Astrocyte (in vitro differentiated cells and primary cell): Measurements from ENCODE around the gene CERT1. TPM values are rescaled to one million over a fixed set of nuclear protein-coding genes. Genes with fewer than 3 reads are reported as not detected.

ENCODE experiments used
- DNase-seq: peaks from one replicate; pipeline ENCODE4 v3.0.0-alpha.2; 2010; ENCODE audit warnings: low read depth
- FAIRE-seq: peaks from 2 replicates; lab custom pipeline; 2011; peaks lifted over from hg19 to GRCh38; lab: Jason Lieb, UNC
- H2AFZ ChIP-seq: 2 replicates; pipeline ENCODE4 v1.6.0; 2012; ENCODE audit warnings: low read depth, low read length, inconsistent platforms
- H3K27ac ChIP-seq: 2 replicates; pipeline ENCODE4 v1.5.1; 2011; ENCODE audit warnings: low read depth, low read length, inconsistent platforms
- H3K27me3 ChIP-seq: 2 replicates; pipeline ENCODE4 v1.6.0; 2011; ENCODE audit warnings: low read length, inconsistent platforms; ENCODE audit not compliant: insufficient read depth
- H3K36me3 ChIP-seq: 2 replicates; pipeline ENCODE4 v1.5.1; 2011; ENCODE audit warnings: low read length, inconsistent platforms; ENCODE audit not compliant: insufficient read depth
- H3K4me1 ChIP-seq: 2 replicates; pipeline ENCODE4 v1.5.1; 2011; ENCODE audit warnings: low read length, inconsistent platforms; ENCODE audit not compliant: insufficient read depth
- H3K4me2 ChIP-seq: 2 replicates; pipeline ENCODE4 v1.6.0; 2012; ENCODE audit warnings: low read length, inconsistent platforms
- H3K4me3 ChIP-seq: 2 replicates; pipeline ENCODE4 v1.5.1; 2011; ENCODE audit warnings: low read depth, mild to moderate bottlenecking, low read length, inconsistent platforms; ENCODE audit not compliant: insufficient read depth
- H3K79me2 ChIP-seq: 2 replicates; pipeline ENCODE4 v1.6.0; 2012; ENCODE audit warnings: mild to moderate bottlenecking, low read length, inconsistent platforms; ENCODE audit not compliant: insufficient read depth
- H3K9ac ChIP-seq: 2 replicates; pipeline ENCODE4 v1.6.0; 2012; ENCODE audit warnings: mild to moderate bottlenecking, low read length, inconsistent platforms
- H3K9me3 ChIP-seq: 2 replicates; pipeline ENCODE4 v1.5.1; 2012; ENCODE audit warnings: low read depth, mild to moderate bottlenecking, low read length, inconsistent platforms; ENCODE audit not compliant: insufficient read depth
- H4K20me1 ChIP-seq: 2 replicates; pipeline ENCODE4 v1.6.0; 2012; ENCODE audit warnings: low read length, inconsistent platforms; ENCODE audit not compliant: insufficient read depth
- H3K27ac Mint-ChIP-seq: one replicate; pipeline ENCODE4 v1.8.0; 2021; ENCODE audit warnings: mild to moderate bottlenecking, mixed read lengths; ENCODE audit not compliant: unreplicated experiment
- H3K27me3 Mint-ChIP-seq: one replicate; pipeline ENCODE4 v1.8.0; 2021; ENCODE audit warnings: low read depth, mixed read lengths; ENCODE audit not compliant: unreplicated experiment
- H3K36me3 Mint-ChIP-seq: one replicate; pipeline ENCODE4 v1.8.0; 2021; ENCODE audit warnings: low read depth, mixed read lengths; ENCODE audit not compliant: unreplicated experiment
- H3K4me1 Mint-ChIP-seq: one replicate; pipeline ENCODE4 v1.8.0; 2021; ENCODE audit warnings: low read depth, mixed read lengths; ENCODE audit not compliant: unreplicated experiment
- H3K4me3 Mint-ChIP-seq: one replicate; pipeline ENCODE4 v1.8.0; 2021; ENCODE audit warnings: mild to moderate bottlenecking, moderate library complexity, mixed read lengths; ENCODE audit not compliant: unreplicated experiment
- H3K9me3 Mint-ChIP-seq: one replicate; pipeline ENCODE4 v1.8.0; 2021; ENCODE audit warnings: mild to moderate bottlenecking, mixed read lengths; ENCODE audit not compliant: unreplicated experiment
- CTCF ChIP-seq: IDR thresholded peaks from 2 replicates; pipeline ENCODE4 v1.5.1; 2011; ENCODE audit warnings: low read depth, mild to moderate bottlenecking, inconsistent platforms, low read length, moderate library complexity; ENCODE audit not compliant: insufficient read depth
- EZH2 ChIP-seq: IDR thresholded peaks from 2 replicates; pipeline ENCODE4 v1.6.1; 2012; ENCODE audit warnings: mild to moderate bottlenecking, low read length, inconsistent platforms; ENCODE audit not compliant: insufficient read depth
- total RNA-seq: library from RNA; stranded (reverse); gene quantifications from 2 replicates; pipeline ENCODE4 v1.2.1, GENCODE V29; 2021

Gene CERT1
- total RNA-seq, 1 donor from 2014 or later, result 29.6 TPM

DNA sequence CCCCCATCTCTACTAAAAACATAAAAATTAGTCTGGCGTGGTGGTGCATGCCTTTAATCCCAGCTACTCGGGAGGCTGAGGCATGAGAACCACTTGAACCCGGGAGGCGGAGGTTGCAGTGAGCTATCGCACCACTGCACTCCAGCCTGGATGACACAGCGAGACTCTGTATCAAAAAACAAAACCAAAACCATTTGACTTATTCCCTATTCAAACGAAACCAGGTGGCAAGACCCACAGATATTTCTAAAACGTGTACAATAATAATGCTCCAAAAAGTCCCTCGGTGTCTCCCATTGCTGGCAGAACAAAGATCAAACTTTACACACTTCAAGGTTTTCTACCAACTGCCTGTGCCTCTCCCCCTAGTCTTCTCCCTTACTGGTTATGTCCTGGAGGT lies 144.6 kb downstream of the CERT1 start:
- Histone ChIP-seq H3K9ac (no peak overlapping the region), H4K20me1 (peaks cover 7% of the 10 kb centered on the region), H3K79me2 (no peaks in the 10 kb centered on the region), H3K9me3 (no peaks in the 10 kb centered on the region), H3K4me3 (no peak overlapping the region), H2AFZ (no peak overlapping the region), H3K27me3 (no peaks in the 10 kb centered on the region), H3K4me1 (peaks cover 6% of the 10 kb centered on the region), H3K4me2 (no peak overlapping the region), H3K36me3 (peaks cover 10% of the 10 kb centered on the region), H3K27ac (no peak overlapping the region)
- Mint-ChIP-seq H3K9me3 (no peaks in the 10 kb centered on the region), H3K36me3 (no peaks in the 10 kb centered on the region), H3K4me1 (peaks cover 14% of the 10 kb centered on the region), H3K27me3 (no peaks in the 10 kb centered on the region), H3K27ac (no peak overlapping the region), H3K4me3 (no peak overlapping the region)
- TF ChIP-seq EZH2 (no peak), CTCF (no peak)
- FAIRE-seq, result no peak
- no peak for DNase-seq

DNA sequence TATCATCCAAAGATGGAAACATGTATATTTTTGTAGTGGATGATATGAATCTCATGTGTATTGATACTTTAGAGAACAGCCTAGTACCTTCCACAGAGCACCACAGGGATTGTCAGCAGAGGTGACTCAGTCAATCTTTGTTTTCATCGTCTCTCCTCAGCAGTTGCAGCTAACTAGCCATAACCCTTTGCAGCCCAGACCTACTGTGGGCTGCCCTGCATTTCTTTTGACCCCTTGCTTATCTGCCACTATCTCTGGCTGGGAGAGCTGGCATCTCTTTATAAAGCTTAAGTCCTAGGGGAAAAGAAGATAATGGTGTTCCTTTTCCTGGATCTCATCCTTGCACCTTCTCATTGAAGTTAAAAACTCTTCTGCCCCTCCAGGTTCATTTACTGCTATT lies 145.7 kb downstream of the CERT1 start:
- Histone ChIP-seq H3K36me3 (peaks cover 16% of the 10 kb centered on the region), H3K27me3 (no peaks in the 10 kb centered on the region), H4K20me1 (peaks cover 7% of the 10 kb centered on the region), H3K79me2 (no peaks in the 10 kb centered on the region), H3K27ac (no peak overlapping the region), H3K4me3 (no peak overlapping the region), H2AFZ (no peak overlapping the region), H3K9me3 (no peaks in the 10 kb centered on the region), H3K4me1 (peaks cover 6% of the 10 kb centered on the region), H3K9ac (no peak overlapping the region), H3K4me2 (no peak overlapping the region)
- Mint-ChIP-seq H3K27me3 (no peaks in the 10 kb centered on the region), H3K36me3 (no peaks in the 10 kb centered on the region), H3K4me1 (peaks cover 14% of the 10 kb centered on the region), H3K4me3 (peak overlapping the region; percentile 52), H3K27ac (no peak overlapping the region), H3K9me3 (no peaks in the 10 kb centered on the region)
- FAIRE-seq (no peak), DNase-seq (no peak)
- TF ChIP-seq CTCF, result no peak
- TF ChIP-seq EZH2, result no peak

GRCh38 chr5:75364571-75365280 lies 146.7 kb downstream of the CERT1 start:
- no peak overlapping the region for H3K9ac ChIP-seq
- no peak overlapping the region for H3K4me3 ChIP-seq
- Mint-ChIP-seq H3K27me3 (no peaks in the 10 kb centered on the region), H3K36me3 (peaks cover 3% of the 10 kb centered on the region), H3K4me3 (no peak overlapping the region), H3K4me1 (peaks cover 14% of the 10 kb centered on the region), H3K27ac (no peak overlapping the region), H3K9me3 (no peaks in the 10 kb centered on the region)
- FAIRE-seq, result no peak
- no peak for DNase-seq
- no peaks in the 10 kb centered on the region for H3K79me2 ChIP-seq
- H2AFZ ChIP-seq, result no peak overlapping the region
- H3K27ac ChIP-seq, result no peak overlapping the region
- H3K36me3 ChIP-seq, result peaks cover 26% of the 10 kb centered on the region
- H3K27me3 ChIP-seq, result no peaks in the 10 kb centered on the region
- no peak overlapping the region for H3K4me2 ChIP-seq
- H3K9me3 ChIP-seq, result no peaks in the 10 kb centered on the region
- no peak for TF ChIP-seq CTCF
- no peak for TF ChIP-seq EZH2
- H4K20me1 ChIP-seq, result peaks cover 7% of the 10 kb centered on the region
- peaks cover 6% of the 10 kb centered on the region for H3K4me1 ChIP-seq
